HFF-Myc (cell line): ENCODE measurements around the gene CHRNB2.

Experiments used
- DNase-seq: peaks from one replicate; pipeline ENCODE4 v3.0.0-alpha.2; 2011; ENCODE audit warnings: low read depth; ENCODE audit errors: extremely low read depth
- H3K4me3 ChIP-seq: replicated peaks from 2 replicates; pipeline ENCODE4 v1.5.1; 2011; ENCODE audit warnings: low read depth, mild to moderate bottlenecking, control low read depth, low read length
- TF ChIP-seq, protein P1 (sequence below): IDR thresholded peaks from 2 replicates; pipeline ENCODE4 v1.5.1; 2012; ENCODE audit warnings: mild to moderate bottlenecking, low read depth, low read length, control low read depth; ENCODE audit errors: missing control alignments

The CHRNB2 gene, protein sequence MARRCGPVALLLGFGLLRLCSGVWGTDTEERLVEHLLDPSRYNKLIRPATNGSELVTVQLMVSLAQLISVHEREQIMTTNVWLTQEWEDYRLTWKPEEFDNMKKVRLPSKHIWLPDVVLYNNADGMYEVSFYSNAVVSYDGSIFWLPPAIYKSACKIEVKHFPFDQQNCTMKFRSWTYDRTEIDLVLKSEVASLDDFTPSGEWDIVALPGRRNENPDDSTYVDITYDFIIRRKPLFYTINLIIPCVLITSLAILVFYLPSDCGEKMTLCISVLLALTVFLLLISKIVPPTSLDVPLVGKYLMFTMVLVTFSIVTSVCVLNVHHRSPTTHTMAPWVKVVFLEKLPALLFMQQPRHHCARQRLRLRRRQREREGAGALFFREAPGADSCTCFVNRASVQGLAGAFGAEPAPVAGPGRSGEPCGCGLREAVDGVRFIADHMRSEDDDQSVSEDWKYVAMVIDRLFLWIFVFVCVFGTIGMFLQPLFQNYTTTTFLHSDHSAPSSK

DNA sequence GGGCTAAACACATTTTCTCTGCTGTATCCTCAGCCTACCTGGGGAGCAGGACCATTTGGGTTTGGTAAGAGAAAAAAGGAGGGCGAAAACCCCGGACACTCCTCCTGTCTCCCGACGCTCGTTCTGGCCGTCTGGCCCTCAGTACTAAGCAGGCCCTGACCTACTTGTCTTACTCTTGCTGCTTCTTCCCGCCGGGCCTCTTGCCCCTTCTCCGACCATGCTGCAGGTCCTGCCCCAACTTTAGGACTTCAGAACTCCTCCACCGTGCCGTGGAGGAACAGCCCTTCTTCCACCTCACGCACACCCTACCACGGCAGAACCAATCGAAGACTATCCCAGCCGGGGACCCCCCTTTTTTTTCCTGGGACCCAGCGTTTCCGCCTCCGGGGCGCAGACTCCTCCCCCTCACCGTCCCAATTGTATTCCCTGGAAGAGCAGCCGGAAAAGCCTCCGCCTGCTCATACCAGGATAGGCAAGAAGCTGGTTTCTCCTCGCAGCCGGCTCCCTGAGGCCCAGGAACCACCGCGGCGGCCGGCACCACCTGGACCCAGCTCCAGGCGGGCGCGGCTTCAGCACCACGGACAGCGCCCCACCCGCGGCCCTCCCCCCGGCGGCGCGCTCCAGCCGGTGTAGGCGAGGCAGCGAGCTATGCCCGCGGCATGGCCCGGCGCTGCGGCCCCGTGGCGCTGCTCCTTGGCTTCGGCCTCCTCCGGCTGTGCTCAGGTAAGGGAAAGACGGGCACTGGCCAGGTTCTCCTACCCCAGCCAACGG is at the start of gene CHRNB2:
Gene CHRNB2 (plus strand): TSS at position 393 of the 771 bp plus-strand sequence. CDS start 267 bp downstream, at position 660.
- DNase-seq, result no peak
- TF ChIP-seq, protein P1, sequence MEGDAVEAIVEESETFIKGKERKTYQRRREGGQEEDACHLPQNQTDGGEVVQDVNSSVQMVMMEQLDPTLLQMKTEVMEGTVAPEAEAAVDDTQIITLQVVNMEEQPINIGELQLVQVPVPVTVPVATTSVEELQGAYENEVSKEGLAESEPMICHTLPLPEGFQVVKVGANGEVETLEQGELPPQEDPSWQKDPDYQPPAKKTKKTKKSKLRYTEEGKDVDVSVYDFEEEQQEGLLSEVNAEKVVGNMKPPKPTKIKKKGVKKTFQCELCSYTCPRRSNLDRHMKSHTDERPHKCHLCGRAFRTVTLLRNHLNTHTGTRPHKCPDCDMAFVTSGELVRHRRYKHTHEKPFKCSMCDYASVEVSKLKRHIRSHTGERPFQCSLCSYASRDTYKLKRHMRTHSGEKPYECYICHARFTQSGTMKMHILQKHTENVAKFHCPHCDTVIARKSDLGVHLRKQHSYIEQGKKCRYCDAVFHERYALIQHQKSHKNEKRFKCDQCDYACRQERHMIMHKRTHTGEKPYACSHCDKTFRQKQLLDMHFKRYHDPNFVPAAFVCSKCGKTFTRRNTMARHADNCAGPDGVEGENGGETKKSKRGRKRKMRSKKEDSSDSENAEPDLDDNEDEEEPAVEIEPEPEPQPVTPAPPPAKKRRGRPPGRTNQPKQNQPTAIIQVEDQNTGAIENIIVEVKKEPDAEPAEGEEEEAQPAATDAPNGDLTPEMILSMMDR, result no peak
- no peak within 1 kb of the TSS; the same call in 1 of the 2 replicates for H3K4me3 ChIP-seq

DNA sequence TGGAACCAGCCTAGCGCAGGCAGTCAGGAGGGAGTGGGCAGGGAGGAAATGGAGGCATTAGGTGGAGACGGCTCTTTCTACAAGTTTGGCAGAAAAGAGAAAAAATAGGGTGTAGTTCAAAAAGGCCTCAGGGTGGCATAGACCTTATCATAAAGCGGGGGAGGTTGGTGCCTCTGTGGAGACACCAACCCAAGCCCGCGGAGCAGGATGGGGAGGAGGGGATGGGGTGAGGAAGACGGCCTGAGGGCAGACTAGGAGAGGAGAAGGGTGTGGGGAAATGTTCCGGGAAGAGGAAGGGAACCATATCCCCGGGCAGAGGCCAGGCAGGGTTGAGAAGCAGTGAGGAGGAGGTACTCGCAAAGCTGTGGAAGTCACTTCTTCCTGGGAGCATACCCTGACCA is 48.0 kb upstream of the CHRNB2 start:
- TF ChIP-seq, protein P1, result no peak
- DNase-seq, result no peak
- no peak overlapping the region for H3K4me3 ChIP-seq

DNA sequence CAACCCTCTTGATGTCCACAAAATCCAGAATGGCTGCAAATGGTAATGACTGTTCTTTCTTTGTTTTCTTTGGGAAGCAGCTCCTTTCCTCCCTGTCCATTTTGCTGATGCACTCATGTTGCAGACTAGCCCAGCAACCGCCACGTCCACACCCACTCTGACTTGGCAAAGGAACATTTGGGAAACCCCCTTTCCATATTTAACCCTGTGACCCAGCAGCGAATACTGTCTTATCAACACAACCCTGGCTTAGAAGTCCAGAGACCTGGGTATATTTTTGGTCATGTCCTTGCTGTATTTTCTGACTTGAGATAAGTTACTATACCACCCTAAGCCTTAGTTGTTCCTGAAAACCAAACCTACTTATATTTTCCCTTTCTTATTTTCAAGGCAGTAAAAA is 47.2 kb upstream of the CHRNB2 start:
- DNase-seq, result no peak
- TF ChIP-seq, protein P1, result no peak
- H3K4me3 ChIP-seq, result no peak overlapping the region

DNA sequence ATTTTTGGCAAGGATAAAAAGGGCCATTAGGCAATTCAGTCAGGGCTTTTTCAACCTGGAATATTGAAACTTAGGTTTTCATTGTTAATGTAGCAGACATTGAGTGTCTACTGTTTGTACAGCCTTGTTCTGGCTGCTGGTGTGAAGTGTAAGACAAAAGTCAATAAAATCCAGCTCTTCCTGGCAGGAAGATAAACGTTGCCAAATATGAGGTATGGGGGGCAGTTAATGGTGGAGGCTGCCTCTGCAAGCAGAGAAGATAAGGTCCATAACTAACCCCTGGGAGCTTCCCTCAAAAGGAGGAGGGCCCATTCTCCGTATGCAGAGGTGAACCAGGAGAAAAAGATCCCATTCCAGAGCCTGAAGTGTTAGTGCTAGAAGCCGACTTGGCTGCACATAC is 45.9 kb upstream of the CHRNB2 start:
- no peak for DNase-seq
- TF ChIP-seq, protein P1, result no peak
- H3K4me3 ChIP-seq, result no peak overlapping the region

DNA sequence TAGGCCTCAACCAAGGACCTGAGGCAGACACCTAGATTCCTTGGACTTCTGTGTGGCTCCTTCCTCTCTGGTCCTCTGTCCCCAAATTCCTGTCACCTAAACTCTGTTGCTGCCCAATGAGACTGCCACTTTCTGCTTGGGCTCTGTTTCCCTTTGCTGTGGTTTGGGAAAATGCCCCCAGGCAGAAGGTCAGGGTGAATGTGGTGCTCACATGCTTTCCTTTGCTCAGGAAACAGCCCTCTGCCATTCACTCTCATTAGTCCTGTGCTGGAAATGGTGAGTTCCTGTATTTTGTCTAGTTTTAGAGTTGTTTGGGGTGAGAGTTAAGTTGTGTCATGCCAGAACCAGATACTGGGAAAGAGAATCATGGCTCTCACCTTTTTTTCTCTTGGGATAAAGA is 42.7 kb upstream of the CHRNB2 start:
- no peak overlapping the region for H3K4me3 ChIP-seq
- no peak for DNase-seq
- TF ChIP-seq, protein P1, result no peak

DNA sequence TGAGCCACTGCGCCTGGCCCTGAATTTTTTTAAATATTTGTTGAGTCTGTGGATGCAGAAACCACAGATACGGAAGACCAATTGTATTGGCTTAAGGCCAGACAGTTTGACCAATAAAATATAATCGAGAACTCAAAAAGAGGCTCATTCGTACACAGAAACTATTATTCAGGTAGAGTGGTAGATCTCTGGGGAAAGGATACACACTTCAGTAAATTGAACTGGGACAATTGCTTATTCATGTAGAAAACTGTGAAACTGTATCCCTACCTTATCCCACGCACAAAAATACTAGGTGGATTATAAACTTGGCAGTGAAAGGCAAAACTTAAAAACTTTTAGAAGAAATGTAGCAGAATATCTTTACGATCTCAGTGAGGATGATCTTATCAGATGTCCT is 40.4 kb upstream of the CHRNB2 start:
- no peak for DNase-seq
- TF ChIP-seq, protein P1, result no peak
- H3K4me3 ChIP-seq, result no peak overlapping the region
